Measurements from ENCODE around the gene GLOD4.

The GLOD4 gene

GRCh38 chr17:742147-742793 lies 39.8 kb downstream of the GLOD4 start:
- Histone ChIP-seq H4K20me1 (peaks cover 23 to 74% (median 65%) of the 10 kb centered on the region in 11 experiments; a peak in 21 of 22 replicates), H3K4me3 (no peak overlapping the region), H3K9me3 (replicated peaks in 1 of 11) (no peaks in the 10 kb centered on the region), H3K27ac (peak overlapping the region in 4 of 11 experiments; percentile 70 to 84 (median 82); a peak in 5 of 22 replicates), H3K36me3 (peaks cover 67 to 92% (median 89%) of the 10 kb centered on the region in 11 experiments), H3K4me1 (peaks cover 50 to 71% (median 60%) of the 10 kb centered on the region in 10 experiments), H3K9ac (0 out of 22 replicates have a peak overlapping the region, but pooled peaks of 1 of the 11 experiments have one; percentile 77), H3K27me3 (no peaks in the 10 kb centered on the region), H3K4me2 (peak overlapping the region in 7 of 11 experiments; percentile 69 to 93 (median 81); a peak in 8 of 22 replicates)
- TF ChIP-seq Cebpa-rat (IDR thresholded peaks at IDR 0.05): no peak

GRCh38 chr17:740240-741017 lies 41.7 kb downstream of the GLOD4 start:
- Histone ChIP-seq H3K9me3 (replicated peaks in 1 of 11) (no peaks in the 10 kb centered on the region), H3K27me3 (no peaks in the 10 kb centered on the region), H3K27ac (peak overlapping the region; percentile 22 to 84 (median 77); a peak in 21 of 22 replicates), H4K20me1 (peaks cover 18 to 72% (median 47%) of the 10 kb centered on the region in 11 experiments; a peak in 21 of 22 replicates), H3K9ac (peak overlapping the region; percentile 39 to 77 (median 65); a peak in 19 of 22 replicates), H3K4me3 (peak overlapping the region in 8 of 10 experiments; percentile 2 to 50 (median 26); a peak in 8 of 20 replicates), H3K4me2 (peak overlapping the region; percentile 67 to 93 (median 81)), H3K36me3 (peaks cover 59 to 91% (median 88%) of the 10 kb centered on the region in 11 experiments), H3K4me1 (peaks cover 32 to 56% (median 42%) of the 10 kb centered on the region in 10 experiments)
- peak in 9 of 11 experiments; percentile 56 to 92 (median 78); a peak in 17 of 22 replicates for TF ChIP-seq Cebpa-rat (IDR thresholded peaks at IDR 0.05)

DNA sequence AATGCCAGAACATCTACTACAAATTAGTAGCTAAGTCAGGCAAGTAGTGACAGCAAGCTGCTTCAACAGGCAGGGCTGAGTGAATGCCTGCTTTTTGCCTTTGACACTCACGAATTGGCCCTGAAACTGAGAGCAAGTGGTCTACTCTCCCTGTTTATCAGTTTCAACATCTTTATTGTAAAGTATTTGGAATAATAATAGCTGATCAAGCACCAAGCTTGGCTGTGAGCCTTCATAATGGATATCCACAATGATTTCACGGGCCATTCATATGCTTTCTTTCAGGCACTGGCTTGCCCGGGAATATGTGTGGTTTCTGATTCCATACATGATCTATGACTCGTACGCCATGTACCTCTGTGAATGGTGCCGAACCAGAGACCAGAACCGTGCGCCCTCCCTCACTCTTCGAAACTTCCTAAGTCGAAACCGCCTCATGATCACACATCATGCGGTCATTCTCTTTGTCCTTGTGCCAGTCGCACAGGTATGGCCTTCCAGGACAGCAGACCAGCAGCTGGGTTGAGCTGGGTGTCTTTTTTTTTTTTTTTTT lies 44.4 kb downstream of the GLOD4 start:
- no peak overlapping the region for H3K9ac ChIP-seq
- H3K27ac ChIP-seq: no peak overlapping the region
- H4K20me1 ChIP-seq: peaks cover 12 to 67% (median 33%) of the 10 kb centered on the region in 11 experiments; a peak in 16 of 22 replicates
- no peaks in the 10 kb centered on the region for H3K27me3 ChIP-seq
- H3K36me3 ChIP-seq: peaks cover 35 to 82% (median 73%) of the 10 kb centered on the region in 11 experiments
- no peak overlapping the region for H3K4me2 ChIP-seq
- H3K4me3 ChIP-seq: no peak overlapping the region
- H3K4me1 ChIP-seq: peaks cover 43 to 71% (median 57%) of the 10 kb centered on the region in 10 experiments
- no peaks in the 10 kb centered on the region for H3K9me3 ChIP-seq (replicated peaks in 1 of 11)
- no peak for TF ChIP-seq Cebpa-rat (IDR thresholded peaks at IDR 0.05)

- H3K27me3 ChIP-seq: no peaks in the 10 kb centered on the region
- peak overlapping the region in 10 of 11 experiments; percentile 85 to 97 (median 92); a peak in 18 of 22 replicates for H3K9ac ChIP-seq
- H3K4me3 ChIP-seq: peak overlapping the region; percentile 83 to 94 (median 90); a peak in 19 of 20 replicates
- H3K4me2 ChIP-seq: peak overlapping the region; percentile 82 to 98 (median 94)
- peaks cover 17 to 52% (median 44%) of the 10 kb centered on the region in 11 experiments for H3K36me3 ChIP-seq
- no peak for TF ChIP-seq Cebpa-rat (IDR thresholded peaks at IDR 0.05)
- H3K9me3 ChIP-seq (replicated peaks in 1 of 11): no peaks in the 10 kb centered on the region
- no peak overlapping the region; a peak in 1 of 22 replicates for H3K27ac ChIP-seq
- H3K4me1 ChIP-seq: peaks cover 17 to 49% (median 31%) of the 10 kb centered on the region in 10 experiments
- H4K20me1 ChIP-seq: peaks cover 0 to 47% (median 14%) of the 10 kb centered on the region in 11 experiments; a peak in 11 of 22 replicates
Measured at GRCh38 chr17:733743-734142, 48.3 kb downstream of the GLOD4 start.

- Histone ChIP-seq H3K36me3 (peaks cover 11 to 46% (median 38%) of the 10 kb centered on the region in 11 experiments), H3K4me1 (peaks cover 15 to 43% (median 27%) of the 10 kb centered on the region in 10 experiments), H4K20me1 (peaks cover 0 to 47% (median 14%) of the 10 kb centered on the region in 11 experiments; a peak in 11 of 22 replicates), H3K27me3 (no peaks in the 10 kb centered on the region), H3K4me2 (peak overlapping the region; percentile 82 to 98 (median 94)), H3K9ac (peak overlapping the region; percentile 85 to 97 (median 92)), H3K9me3 (replicated peaks in 1 of 11) (no peaks in the 10 kb centered on the region), H3K4me3 (peak overlapping the region; percentile 83 to 94 (median 90)), H3K27ac (peak overlapping the region; percentile 71 to 93 (median 90))
- no peak for TF ChIP-seq Cebpa-rat (IDR thresholded peaks at IDR 0.05)
Measured at GRCh38 chr17:732902-733720, 49.0 kb downstream of the GLOD4 start.

DNA sequence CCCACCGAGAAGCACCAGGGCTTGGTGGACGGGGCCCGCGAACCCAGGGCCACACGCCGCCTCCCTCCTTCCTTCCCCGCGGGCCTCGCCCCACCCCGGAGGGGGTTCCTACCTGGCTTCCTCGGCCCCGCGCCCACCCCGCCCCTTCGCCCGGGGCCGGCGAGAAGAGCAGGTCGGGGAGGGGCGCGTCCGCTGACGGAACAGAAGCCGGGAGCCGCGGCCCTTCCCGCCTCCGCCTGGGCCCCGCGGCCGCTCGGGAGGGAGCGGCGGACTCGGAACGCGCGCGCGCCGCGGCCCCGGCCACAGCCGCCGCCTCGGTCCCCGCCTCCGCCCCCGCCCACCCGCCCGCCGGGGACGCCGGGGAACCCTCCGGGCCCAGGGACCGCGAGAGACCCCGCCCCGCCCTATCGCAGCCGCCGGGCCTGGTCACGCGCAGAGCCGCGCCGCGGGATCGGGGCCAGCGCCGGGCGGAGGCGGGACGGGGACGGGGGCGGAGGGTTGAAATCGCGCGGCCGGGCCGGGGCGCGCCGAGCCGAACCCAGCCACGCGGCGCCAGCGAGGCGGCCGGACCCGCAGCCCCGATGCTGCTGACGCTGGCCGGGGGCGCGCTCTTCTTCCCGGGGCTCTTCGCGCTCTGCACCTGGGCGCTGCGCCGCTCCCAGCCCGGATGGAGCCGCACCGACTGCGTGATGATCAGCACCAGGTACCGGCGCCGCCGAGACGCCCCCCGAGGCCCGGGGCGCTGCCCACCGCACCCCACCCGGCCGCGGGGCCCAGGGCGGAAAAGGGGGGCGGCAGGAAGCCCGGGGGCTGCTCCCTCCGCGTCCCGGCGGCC lies 49.8 kb downstream of the GLOD4 start, which contains the start of gene TLCD3A:
Gene TLCD3A, plus strand, starts transcription at position 530 of the 835 bp plus-strand sequence. Its CDS starts 52 bp downstream, at position 582.
- Histone ChIP-seq H3K4me3 (peak within 1 kb of the TSS; percentile 83 to 94 (median 90)), H3K9ac (peak within 1 kb of the TSS; percentile 85 to 97 (median 92))

DNA sequence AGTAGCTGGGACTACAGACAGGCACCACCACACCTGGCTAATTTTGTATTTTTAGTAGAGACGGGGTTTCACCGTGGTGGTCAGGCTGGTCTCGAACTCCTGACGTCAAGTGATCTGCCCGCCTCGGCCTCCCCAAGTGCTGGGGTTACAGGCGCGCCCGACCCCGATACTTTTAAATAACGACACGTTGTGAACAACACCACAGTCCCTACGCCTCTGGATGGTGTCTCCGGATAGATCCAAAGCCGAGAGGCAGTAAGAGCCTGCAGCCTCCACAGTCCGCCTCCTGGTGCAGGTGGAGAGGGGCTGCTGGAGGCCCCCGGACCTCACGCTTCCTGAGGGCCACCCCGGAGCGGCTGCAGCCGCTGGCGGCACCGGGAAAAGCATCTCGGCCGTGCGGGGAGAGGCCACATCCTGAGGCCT lies 50.4 kb downstream of the GLOD4 start:
- H3K9me3 ChIP-seq (replicated peaks in 1 of 11): no peaks in the 10 kb centered on the region
- peak overlapping the region; percentile 83 to 94 (median 90) for H3K4me3 ChIP-seq
- peak overlapping the region; percentile 64 to 93 (median 90) for H3K27ac ChIP-seq
- peaks cover 7 to 31% (median 25%) of the 10 kb centered on the region in 11 experiments; a peak in 20 of 22 replicates for H3K36me3 ChIP-seq
- H3K9ac ChIP-seq: peak overlapping the region; percentile 85 to 97 (median 92)
- peak overlapping the region; percentile 84 to 98 (median 94) for H3K4me2 ChIP-seq
- no peaks in the 10 kb centered on the region for H3K27me3 ChIP-seq
- peaks cover 15 to 41% (median 27%) of the 10 kb centered on the region in 10 experiments for H3K4me1 ChIP-seq
- H4K20me1 ChIP-seq: peaks cover 0 to 35% (median 14%) of the 10 kb centered on the region in 11 experiments; a peak in 11 of 22 replicates
- no peak for TF ChIP-seq Cebpa-rat (IDR thresholded peaks at IDR 0.05)

More for the DNA sequence above, 49.8 kb downstream of the GLOD4 start, which contains the start of gene TLCD3A:
- Histone ChIP-seq H3K4me1 (peaks cover 15 to 41% (median 27%) of the 10 kb centered on the region in 10 experiments), H3K27me3 (no peaks in the 10 kb centered on the region), H4K20me1 (peaks cover 0 to 42% (median 14%) of the 10 kb centered on the region in 11 experiments; a peak in 11 of 22 replicates), H3K27ac (peak within 1 kb of the TSS; percentile 71 to 93 (median 90)), H3K4me2 (peak within 1 kb of the TSS; percentile 89 to 98 (median 97)), H3K36me3 (peaks cover 7 to 37% (median 29%) of the 10 kb centered on the region in 11 experiments; a peak in 20 of 22 replicates), H3K9me3 (replicated peaks in 1 of 11) (no peaks in the 10 kb centered on the region)
- no peak for TF ChIP-seq Cebpa-rat (IDR thresholded peaks at IDR 0.05)

Data from BLaER1 treated with 17β-estradiol and CSF1 and Interleukin-3, amounts not matched to agents 10 nM and 100 nM (cell line).